AG04450 (cell line): ENCODE data around the gene FAU. TPM values are rescaled to one million over a fixed set of nuclear protein-coding genes. Genes with fewer than 3 reads are reported as not detected.

Source experiments
- CTCF ChIA-PET: fragments of 300-600, 350-600 bp; formaldehyde crosslinking; extraction: SDS; loops from one replicate; lab custom pipeline; 2022; ENCODE audit warnings: antibody characterized with exemption, inconsistent platforms; lab: Charles Lee
- POLR2A ChIA-PET: fragments of 350-600 bp; formaldehyde crosslinking; extraction: SDS; loops from one replicate; lab custom pipeline; 2021; ENCODE audit warnings: antibody characterized with exemption, inconsistent platforms; lab: Yijun Ruan, JAX
- DNase-seq: peaks from one replicate; pipeline ENCODE4 v3.0.0-alpha.2; 2011; ENCODE audit warnings: low read depth, low spot score
- H3K27ac ChIP-seq: one replicate; pipeline ENCODE4 v1.5.1; 2012; ENCODE audit warnings: low read depth, low read length, control low read depth
- H3K27me3 ChIP-seq: one replicate; pipeline ENCODE4 v1.6.0; 2012; ENCODE audit warnings: low read length; ENCODE audit not compliant: control insufficient read depth, insufficient read depth
- H3K4me3 ChIP-seq: 2 replicates; pipeline ENCODE4 v1.5.1; 2011; ENCODE audit warnings: mild to moderate bottlenecking, low read depth, low read length, control low read depth
- H3K9me3 ChIP-seq: 2 replicates; pipeline ENCODE4 v1.5.1; 2012; ENCODE audit warnings: low read length; ENCODE audit not compliant: control insufficient read depth, insufficient read depth
- CTCF ChIP-seq: IDR thresholded peaks from 2 replicates; pipeline ENCODE4 v1.5.1; 2011; ENCODE audit warnings: low read depth, low read length, control low read depth, inconsistent platforms
- polyA plus RNA-seq: library from polyadenylated mRNA; depleted of rRNA; stranded (reverse); fragments of >200 nt; gene quantifications from 2 replicates; pipeline ENCODE4 v1.2.3, GENCODE V29; 2011

Gene FAU
- polyA plus RNA-seq, 1 experiment = 426 TPM

GRCh38 chr11:65095427-65095826 lies 26.5 kb downstream of the FAU start:
- Histone ChIP-seq H3K27me3 (no peaks in the 10 kb centered on the region), H3K4me3 (peak overlapping the region; percentile 77), H3K9me3 (no peaks in the 10 kb centered on the region), H3K27ac (no peak overlapping the region)
- DNase-seq = no peak
- no peak for TF ChIP-seq CTCF
- ChIA-PET CTCF (interaction anchor here (0.7 to 2.0 kb wide), 2 partner anchors 15 to 22 kb away, joined by 3 to 5 read pairs; partner anchors contain the start of gene ZNHIT2), POLR2A (interaction anchor here (2.6 kb wide), 1 partner anchor 15 kb away, joined by 9 read pairs; no protein-coding TSS in a partner anchor)

GRCh38 chr11:65090628-65091027 lies 31.3 kb downstream of the FAU start:
- ChIA-PET CTCF (interaction anchor here (0.7 to 1.6 kb wide), 3 partner anchors 20 to 244 kb away, joined by 3 to 4 read pairs (median 3); no protein-coding TSS in a partner anchor), POLR2A (no interaction called here)
- no peak for DNase-seq
- TF ChIP-seq CTCF = no peak
- Histone ChIP-seq H3K27me3 (no peaks in the 10 kb centered on the region), H3K4me3 (no peak overlapping the region), H3K27ac (no peak overlapping the region), H3K9me3 (no peaks in the 10 kb centered on the region)

GRCh38 chr11:65089621-65090020 lies 32.3 kb downstream of the FAU start:
- DNase-seq = no peak

GRCh38 chr11:65087827-65088226 lies 34.1 kb downstream of the FAU start:
- H3K4me3 ChIP-seq = no peak overlapping the region
- CTCF ChIA-PET = no interaction called here

More at GRCh38 chr11:65089621-65090020, 32.3 kb downstream of the FAU start:
- H3K4me3 ChIP-seq = no peak overlapping the region
- ChIA-PET CTCF (interaction anchor here (1.1 to 1.6 kb wide), 2 partner anchors 77 to 243 kb away, joined by 3 read pairs; no protein-coding TSS in a partner anchor), POLR2A (interaction anchor here (0.7 kb wide), 1 partner anchor 83 kb away, joined by 6 read pairs; no protein-coding TSS in a partner anchor)
- H3K27me3 ChIP-seq = no peaks in the 10 kb centered on the region
- no peak overlapping the region for H3K27ac ChIP-seq
- H3K9me3 ChIP-seq = no peaks in the 10 kb centered on the region
- no peak for TF ChIP-seq CTCF

More at GRCh38 chr11:65087827-65088226, 34.1 kb downstream of the FAU start:
- POLR2A ChIA-PET = no interaction called here
- Histone ChIP-seq H3K27me3 (no peaks in the 10 kb centered on the region), H3K27ac (no peak overlapping the region), H3K9me3 (no peaks in the 10 kb centered on the region; the same call in 1 of the 2 replicates)
- no peak for DNase-seq
- no peak for TF ChIP-seq CTCF
